HG02623 (cell line): ENCODE data around the gene SEMA5A.

ENCODE experiments used
- ATAC-seq: cut with Tn5 transposase; IDR thresholded peaks from one replicate; pipeline ENCODE4 v1.9.1; 2021; ENCODE audit warnings: moderate library complexity; ENCODE audit not compliant: unreplicated experiment

Gene SEMA5A

DNA sequence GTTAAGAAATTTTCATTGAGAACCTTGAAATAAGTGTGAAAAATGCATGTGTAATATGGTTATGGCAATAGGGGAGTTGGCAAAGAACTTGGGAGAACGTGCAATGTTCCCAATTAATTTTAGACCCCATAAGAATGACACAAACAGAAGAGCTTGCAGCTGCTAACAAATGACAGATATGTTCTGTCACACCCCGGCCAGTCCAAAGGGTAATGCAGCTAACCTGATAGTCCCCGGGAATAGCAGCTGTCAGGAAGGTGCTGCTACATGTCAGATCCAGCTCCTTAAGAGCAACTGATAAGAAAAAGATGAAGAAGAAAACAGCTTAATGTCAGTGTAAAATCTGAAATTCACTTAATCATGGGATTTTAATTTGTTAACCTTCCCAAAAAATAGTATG is 30.4 kb downstream of the SEMA5A start:
- no peak for ATAC-seq

DNA sequence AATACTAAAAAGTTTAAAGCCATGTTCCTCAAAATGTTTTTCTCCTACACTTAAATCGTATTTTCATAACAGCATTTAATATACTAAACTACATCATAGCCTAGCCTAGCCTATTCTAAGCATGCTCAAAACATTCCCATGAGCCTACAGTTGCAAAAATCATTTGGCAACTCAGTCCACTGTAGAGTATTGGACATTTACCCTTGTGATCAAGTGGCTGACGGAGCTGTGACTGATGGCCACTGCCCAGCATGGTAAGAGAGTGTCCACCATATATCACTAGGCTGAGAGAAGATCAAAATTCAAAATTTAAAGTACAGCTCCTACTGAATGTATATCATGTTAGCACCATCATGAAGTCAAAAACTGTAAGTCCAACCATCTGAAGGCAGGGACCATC is 30.9 kb downstream of the SEMA5A start:
- ATAC-seq: no peak

DNA sequence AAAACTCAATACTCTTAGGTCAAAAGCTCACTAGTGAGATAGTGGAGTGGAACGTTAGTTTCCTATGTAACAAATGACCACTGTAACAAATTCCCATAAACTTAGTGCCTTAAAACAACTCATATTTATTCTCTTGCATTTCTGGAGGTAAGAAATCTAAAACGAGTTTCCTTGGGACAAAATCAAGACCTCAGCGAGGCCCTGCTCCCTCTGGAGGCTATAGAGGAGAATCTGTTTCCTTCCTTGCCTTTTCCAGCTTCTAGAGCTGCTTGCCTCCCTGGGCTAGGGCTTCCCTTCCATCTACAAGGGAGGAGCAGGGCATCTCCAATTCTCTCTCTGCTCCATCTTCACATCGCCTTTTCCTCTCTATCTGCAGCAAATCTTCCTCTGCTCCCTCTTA is 32.0 kb downstream of the SEMA5A start:
- ATAC-seq: no peak

DNA sequence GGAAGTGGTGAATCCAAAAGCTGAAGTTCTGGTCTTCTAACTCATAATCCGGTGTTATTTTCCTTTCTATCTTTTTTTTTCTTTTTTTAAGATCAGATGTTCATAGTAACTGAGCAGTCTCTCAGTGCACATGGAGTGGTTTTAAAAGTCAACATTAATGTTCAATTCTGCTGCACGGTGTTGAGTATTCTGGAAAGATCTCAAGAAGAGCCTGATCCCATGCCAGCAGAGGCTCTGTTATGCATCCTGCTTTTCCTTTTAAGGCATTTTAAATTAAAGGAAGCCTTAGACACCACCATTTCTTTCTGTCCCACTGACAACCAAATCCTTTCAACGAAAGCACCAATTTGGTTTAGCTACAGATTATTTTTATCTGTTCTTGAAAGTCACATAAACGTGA is 33.4 kb downstream of the SEMA5A start:
- no peak for ATAC-seq

DNA sequence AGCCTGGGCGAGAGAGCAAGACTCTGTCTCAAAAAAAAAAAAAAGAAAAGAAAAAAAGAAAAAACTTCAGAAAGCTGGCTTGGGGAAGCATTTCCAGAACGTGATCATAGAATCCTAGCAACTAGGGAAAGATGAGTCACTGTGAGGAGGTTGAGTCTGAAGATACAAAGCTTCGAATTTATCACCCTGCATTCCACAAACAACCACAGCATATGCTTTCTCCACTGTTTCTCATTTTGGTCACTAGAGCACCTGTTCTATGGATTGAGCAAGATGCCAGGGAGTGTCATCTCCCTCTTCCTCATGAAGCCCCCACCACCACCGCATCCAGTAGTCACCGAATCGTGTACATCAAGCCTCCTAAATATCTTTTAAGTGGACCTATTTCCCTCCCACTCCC is 37.9 kb downstream of the SEMA5A start:
- no peak for ATAC-seq

DNA sequence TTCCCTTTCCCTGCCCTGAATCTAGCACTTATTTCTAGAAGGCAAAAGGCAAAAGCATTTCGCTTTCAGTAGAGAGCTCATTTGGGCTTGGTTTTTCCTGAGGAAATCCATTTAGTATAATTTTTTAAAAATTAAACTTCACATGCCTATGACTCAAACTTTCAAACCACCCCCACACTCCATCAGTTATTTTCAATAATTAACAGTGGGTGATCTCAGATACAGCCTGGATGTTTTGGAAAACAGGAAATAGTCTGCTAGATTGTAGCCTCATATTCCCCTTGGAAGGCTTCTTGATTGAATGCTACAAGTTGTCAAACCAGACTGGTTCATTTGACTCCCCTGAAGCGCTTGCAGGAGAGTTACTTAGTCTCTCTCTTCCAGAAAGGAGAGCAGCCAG is 40.6 kb downstream of the SEMA5A start:
- ATAC-seq: no peak

DNA sequence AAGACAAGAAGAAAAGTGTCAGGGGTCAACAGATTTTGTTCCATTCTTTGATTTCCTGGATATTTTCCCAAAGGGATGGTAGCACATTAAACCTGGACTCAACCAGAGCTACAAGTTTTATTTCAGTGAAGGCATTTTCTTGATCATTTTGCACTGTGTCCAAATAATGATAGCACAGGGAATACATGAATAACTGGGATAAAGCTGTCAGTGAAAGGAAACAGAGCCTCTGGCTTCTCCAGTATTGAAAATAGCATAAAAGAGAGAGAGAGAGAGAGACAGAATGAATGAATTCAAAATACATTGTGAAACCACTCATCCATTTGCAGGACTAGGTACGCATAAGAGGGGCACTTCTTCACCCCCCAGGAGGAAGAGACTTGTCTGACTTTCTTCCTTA is 43.0 kb downstream of the SEMA5A start:
- ATAC-seq: no peak

DNA sequence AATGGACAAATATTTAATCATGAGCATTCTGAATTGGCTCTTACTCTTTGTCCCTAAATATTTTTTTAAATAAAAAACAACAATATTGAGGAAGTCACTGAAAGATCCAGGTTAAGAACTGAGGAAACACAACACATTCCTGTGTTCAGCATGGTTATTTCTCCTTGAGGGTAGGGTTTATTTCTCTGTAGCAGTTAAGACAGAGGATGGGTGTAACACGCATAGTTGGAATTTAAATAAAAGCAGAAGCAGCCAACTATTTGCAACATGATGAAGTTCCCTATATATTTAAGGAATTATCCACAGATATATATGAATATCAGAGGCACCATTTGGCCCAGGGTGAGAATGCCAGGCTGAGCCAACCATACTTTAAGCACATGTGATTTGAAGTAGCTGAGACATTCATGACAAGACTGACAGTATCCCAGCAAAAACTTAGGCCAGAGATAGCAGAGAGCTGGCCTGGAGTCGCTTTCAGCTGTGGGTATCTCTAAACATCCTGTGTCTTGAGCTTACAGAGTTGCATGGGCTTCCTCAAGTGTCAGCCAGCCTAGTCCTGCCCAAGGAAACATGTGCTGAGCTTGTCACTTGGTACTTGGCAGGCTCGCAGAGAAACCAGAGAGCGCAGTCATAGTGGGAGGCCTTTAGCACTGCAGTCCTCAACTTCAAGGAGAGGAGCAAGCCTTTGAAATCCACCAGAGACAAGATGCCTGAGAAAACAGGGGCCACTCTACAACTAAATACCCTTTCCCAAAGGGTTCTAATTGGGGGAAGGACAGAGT is 43.6 kb downstream of the SEMA5A start:
- no peak for ATAC-seq

DNA sequence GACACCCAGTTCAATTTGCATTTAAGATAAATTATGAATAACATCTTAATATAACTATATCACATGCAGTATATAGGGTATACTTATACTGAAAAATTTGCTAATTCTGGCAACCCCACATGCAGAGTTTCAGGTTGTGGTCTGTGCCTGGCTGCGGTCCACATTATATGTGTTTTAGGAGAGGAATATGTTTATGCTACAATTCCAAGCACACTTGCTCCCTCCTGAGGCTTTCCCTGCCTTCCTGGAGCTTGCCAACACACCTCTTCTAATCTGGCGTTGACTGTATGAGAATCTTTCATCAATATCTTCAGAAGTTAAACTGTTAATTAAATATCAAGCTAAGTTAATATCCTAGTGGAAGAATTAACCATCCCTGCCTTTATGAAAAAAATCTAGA is 45.2 kb downstream of the SEMA5A start:
- no peak for ATAC-seq

DNA sequence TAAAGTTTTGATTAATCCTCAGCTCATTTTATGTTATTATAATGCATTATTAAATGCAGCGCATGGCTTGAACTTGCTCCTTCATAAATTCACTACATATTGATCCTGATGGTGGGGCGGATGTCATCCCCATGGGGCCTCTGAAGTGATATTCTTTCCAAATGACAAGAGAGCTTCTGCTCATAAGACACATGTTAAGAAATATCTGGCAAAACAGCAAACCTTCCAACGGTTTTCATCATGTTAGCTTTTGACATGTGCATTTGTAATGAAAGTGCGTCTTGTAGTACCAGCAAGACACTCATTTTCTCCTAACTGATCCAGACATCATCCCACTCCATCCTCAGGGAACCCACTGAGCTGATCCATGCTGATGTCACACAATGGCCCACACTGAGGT is 45.7 kb downstream of the SEMA5A start:
- ATAC-seq: no peak

DNA sequence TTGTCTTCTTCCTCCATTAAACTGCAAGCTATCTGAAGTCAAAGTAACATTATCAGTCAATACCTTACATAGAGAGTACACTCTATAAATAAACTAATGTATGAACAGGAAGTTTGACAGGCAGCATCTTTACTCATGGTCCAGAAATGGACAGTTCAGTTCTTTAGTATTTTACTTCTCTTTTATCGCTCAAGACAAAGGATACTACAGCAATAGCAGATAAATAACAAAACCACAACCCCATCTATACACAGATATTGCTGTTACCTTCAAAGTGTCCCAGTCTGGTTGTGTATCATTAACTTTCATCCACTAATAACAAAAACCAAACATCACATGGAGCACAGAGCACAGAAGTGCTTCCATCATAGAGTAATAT is 46.4 kb downstream of the SEMA5A start:
- no peak for ATAC-seq

DNA sequence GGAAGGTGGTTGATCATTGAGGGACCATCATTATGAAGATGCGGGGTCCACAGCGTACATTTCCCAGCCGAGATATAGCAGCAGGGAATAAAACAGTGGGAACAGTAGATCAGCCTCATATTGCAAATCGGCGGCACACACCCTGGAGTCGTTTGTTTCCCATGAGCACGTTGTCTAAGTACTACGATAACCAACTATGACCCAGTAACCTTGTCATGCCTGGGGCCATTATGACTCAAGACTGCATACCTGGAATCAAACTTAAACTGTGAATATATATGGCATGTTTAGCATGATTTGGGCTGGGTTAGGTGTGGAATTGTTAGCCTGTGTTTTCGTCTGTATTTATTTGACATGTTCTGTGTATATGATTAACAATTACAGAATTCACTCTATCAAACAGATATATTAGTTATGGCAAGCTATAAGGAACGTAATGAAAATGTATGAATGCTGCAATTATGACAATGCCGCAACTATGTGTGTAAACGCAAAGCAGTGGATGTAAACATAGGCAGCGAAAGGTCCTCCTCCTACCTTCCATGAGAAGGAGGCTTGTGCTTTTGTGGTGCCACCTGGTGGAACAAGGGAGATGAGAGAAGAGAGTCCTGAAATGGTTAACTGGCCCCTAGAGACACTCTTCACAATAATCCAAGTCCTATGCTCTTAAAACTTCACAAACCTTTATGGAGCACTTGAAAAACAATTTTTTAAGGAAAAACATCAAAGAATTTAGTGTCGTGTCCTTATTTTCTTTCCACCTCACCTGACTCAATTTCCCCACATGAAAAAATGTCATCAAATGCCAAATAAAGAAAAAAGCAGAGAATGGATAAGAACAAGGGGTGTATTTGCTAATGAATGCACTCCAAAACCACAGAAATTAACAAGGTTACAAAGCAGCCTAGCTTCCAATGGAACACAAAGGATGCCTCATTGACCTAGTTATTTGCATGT is 47.1 kb downstream of the SEMA5A start:
- ATAC-seq: no peak

DNA sequence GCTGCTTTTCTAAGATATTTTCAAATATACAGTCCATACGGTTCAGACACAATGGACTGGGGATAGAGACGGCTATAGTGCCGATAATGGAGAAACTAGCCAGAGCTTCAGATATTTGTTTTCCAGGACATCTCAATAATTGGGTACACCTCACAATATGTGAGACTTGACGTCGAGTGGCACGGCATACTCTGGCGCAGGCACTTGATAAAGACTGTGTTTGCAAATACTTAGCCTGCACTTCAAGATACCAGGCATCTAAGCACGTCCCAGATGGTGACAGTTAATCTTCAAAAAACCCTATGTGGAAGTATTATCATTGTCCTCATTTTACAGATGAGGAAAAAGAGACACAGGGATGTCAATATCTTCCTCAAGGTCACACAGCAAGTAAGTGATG is 48.5 kb downstream of the SEMA5A start:
- no peak for ATAC-seq

DNA sequence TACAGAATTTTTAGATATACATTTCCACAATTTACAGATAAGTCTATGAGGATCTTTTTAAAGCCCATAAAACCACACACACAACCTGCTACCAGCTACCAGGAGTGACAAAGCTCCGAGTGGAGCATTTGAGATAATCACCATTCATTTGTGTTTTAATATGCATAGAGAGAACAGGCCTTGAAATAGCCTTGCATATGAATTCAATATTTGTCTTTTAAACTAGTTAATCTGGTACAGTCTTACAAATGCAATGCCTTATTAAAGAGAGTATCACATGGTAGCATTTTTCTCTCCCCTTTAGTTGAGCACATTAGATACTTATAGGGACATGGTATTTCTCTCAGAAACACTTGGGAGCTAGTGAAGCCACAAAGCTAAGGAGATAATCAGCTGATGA is 49.1 kb downstream of the SEMA5A start:
- no peak for ATAC-seq

DNA sequence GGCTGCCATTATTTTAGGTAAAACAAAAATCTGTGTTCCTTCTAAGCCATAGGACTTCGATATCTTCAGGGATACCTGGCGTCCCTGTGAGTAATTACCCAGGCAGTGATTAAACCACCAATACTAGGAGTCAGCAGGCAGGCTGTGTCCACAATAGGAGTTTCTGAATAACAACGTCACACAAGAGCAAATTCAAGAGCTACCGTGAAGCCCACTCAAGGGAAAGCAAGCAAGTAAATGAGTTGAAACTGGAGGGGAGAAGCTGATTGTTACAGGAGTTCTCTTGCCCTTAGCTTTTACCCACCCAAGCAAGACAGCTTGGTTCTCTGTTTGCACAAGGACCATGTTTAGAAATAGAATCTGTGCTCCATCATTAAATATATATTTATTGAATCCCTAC is 50.8 kb downstream of the SEMA5A start:
- ATAC-seq: no peak

DNA sequence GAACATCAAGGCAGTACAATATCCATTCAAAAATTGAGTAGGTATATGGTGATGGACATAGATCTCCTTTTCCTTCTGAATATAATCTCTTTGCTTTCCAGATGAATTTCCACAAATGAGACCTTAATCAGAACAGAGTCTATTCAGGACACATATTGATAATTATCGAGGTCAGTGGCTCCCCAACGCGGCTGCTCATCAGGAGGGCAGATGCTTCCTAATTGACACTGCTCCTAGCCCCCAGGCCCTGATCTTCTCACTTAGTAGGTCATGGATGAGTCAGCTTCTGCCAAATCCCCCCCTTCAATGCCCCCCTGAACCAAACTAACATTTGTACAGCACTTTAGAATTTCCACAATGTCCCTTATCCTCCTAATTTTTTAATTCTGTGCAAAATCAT is 51.6 kb downstream of the SEMA5A start:
- no peak for ATAC-seq

DNA sequence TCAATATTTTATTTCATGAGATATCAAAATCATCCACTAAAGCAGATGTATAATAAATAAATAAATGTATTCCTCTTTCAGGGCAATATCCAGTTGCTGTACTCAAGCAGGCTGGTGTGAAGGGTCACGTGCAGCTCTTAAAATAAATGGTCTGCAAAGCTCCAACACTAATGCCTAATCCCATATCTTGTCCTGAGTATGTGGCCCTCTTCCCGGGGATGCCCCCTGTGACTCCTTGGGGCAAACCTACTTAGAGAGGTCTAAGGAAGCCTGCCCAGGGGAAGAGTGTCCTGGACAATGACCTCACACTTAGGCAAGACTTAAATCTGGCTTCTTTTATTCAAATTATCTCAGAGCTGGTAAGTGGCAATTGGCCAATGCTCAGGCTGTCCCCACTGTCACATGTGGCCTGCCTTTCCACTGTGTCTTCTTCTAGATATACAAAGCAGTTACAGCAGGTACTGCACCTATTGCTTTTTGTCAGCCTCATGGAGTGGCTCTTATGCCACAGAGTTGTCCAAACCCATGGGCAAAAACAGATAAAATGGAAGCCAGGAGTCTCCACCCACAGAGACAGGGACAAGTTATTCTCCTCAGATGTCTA is 55.3 kb downstream of the SEMA5A start:
- no peak for ATAC-seq

DNA sequence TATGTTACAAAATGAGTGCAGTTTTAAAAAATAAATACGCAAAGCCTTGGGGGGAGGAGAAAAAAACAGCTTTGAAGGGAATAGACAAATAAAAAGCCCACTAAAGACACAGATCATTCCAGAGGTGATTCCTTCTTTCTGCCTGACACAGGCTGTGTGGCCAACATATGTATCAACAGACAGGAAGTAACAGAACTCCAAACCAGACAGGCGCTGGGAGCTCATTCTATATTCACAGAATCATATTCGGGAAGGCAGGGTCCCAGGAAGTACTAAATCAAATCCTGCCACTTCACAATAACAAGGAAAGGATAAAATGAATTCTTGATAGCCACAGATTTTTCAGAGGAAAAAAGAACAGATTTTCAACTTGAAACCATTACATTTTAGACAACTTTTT is 62.1 kb downstream of the SEMA5A start:
- ATAC-seq: no peak

DNA sequence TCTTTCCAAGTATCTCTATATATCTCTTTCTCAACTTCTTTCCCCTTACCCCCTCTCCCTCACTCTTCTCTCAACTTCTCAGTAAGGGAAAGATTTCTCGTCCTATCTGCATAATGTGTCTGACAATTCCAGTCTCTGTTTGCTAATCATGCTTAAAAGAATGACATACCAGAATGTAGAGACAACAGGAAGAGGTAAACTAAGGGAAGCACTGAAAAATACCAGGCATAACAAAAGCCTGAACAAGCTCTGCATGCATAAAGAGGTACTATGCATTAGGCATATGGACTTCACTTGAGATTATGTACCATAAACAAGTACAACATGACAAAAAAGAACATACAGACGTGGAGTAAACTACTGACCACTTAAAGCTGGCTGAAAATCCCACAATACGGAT is 62.6 kb downstream of the SEMA5A start:
- ATAC-seq: no peak

DNA sequence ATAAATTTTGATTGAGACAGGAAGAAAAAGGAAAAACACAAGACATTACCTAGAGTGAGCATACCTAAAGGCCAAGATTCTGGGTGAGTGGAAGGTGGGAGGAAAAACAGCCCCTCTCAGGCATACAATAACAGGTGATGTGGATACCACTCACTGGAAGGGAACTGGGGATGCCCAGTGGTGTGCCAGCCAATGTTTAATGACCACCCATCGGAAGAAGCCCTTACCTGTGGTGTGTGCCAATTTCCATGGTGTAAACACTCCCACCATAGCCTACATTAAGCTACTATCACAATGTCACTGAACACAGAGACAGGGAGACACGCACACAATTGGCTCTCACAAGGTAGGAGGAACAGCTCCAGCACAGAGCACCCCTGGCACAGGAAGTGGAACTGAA is 63.5 kb downstream of the SEMA5A start:
- ATAC-seq: no peak

DNA sequence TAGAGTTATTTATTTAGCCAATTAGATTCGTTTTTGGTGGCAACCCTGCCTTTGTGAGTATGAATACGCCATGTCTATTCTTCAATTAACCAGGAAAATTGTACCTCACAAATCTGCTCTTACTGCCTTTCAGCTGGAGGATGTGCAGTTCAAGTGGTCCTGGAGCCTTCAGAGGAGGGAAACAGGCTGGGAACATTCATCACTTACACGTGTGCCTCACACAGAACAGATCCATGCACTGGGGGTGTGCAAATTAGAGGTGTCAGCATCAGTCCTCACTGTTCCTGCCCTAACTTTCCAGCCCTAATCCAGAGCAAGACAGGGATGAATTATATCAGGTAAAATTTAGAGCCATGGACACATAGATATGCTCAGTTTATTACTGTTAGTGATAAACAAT is 65.4 kb downstream of the SEMA5A start:
- no peak for ATAC-seq

DNA sequence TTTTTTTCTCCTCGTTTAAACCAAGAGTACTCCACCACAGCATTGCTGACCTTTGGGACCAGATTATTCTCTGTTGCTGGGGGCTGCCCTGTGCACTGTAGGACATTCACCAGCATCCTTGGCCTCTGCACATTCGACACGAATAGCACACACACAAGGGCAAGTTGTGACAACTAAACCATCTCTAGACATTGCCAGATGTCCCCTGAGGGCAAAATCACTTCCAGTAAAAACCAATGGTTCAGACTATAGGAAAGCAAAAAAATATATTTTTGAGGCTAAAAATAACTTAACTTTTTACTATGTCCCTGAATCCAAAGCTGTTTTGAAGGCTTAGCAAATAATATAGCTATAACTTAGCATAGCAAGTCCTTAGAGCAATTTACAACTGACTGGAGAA is 65.9 kb downstream of the SEMA5A start:
- ATAC-seq: no peak
